Measurements from ENCODE around the gene RMRP.

DNA sequence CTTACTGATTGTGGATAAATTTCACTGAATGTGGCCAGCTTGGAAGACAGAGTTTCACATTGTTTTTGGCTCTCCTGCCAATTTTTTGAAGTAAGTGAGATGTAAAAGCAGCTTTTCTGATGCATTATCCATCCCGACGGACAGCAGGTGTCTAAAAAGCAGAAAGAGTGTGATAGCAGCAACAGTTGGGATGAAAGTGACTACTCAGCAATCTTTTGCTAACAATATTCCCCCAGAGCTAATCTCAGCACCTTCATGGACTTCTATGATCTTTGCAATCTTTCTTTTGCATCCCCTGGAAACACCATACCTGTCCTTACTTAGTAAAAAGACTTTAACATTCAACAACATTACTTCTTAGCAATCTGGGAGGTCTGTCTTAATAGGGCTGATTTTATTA lies 45.0 kb downstream of the RMRP start:
- TF ChIP-seq, protein P1, sequence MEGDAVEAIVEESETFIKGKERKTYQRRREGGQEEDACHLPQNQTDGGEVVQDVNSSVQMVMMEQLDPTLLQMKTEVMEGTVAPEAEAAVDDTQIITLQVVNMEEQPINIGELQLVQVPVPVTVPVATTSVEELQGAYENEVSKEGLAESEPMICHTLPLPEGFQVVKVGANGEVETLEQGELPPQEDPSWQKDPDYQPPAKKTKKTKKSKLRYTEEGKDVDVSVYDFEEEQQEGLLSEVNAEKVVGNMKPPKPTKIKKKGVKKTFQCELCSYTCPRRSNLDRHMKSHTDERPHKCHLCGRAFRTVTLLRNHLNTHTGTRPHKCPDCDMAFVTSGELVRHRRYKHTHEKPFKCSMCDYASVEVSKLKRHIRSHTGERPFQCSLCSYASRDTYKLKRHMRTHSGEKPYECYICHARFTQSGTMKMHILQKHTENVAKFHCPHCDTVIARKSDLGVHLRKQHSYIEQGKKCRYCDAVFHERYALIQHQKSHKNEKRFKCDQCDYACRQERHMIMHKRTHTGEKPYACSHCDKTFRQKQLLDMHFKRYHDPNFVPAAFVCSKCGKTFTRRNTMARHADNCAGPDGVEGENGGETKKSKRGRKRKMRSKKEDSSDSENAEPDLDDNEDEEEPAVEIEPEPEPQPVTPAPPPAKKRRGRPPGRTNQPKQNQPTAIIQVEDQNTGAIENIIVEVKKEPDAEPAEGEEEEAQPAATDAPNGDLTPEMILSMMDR (IDR thresholded peaks at IDR 0.05 in 4 of 5, conservative IDR thresholded peaks at IDR 0.05 in 1 of 5), result no peak
- TF ChIP-seq POLR2A (IDR thresholded peaks at IDR 0.05), result no peak
